ENCODE data around the gene CLEC9A.

- TF ChIP-seq CTCF (IDR thresholded peaks at IDR 0.05), result no peak
- no peak for TF ChIP-seq EP300 (IDR thresholded peaks at IDR 0.05; ENCODE audit: low read depth)
Measured at GRCh38 chr12:10111451-10111850, 81.0 kb downstream of the CLEC9A start.

Data from transverse colon (tissue), 3 donors.